Endothelial cell of umbilical vein (primary cell): ENCODE measurements around the gene DNAI1.

Experiments
- CTCF ChIP-seq, 2 donors: IDR thresholded peaks; 1 replicate in 1 of 2; 2 replicates in 1 of 2; pipeline ENCODE4 v1.5.1; 2011; ENCODE audit warnings: low read length in 2 of 2, mild to moderate bottlenecking in 2 of 2, moderate library complexity in 2 of 2, control low read depth in 1 of 2, inconsistent platforms in 1 of 2, low read depth in 1 of 2; ENCODE audit not compliant: insufficient read depth in 1 of 2; ENCODE audit errors: extremely low read depth in 1 of 2
- EZH2 ChIP-seq: IDR thresholded peaks from 2 replicates; pipeline ENCODE4 v1.6.1; 2012; ENCODE audit warnings: borderline replicate concordance, low read depth, mild to moderate bottlenecking, moderate library complexity, low read length, inconsistent platforms; ENCODE audit not compliant: severe bottlenecking
- GATA2 ChIP-seq: IDR thresholded peaks from 2 replicates; pipeline ENCODE4 v1.7.0; 2011; ENCODE audit warnings: low read depth, mild to moderate bottlenecking, moderate library complexity, mixed read lengths, low read length; ENCODE audit not compliant: insufficient read length, insufficient read depth
- JUN ChIP-seq: IDR thresholded peaks from 2 replicates; pipeline ENCODE4 v1.6.1; 2011; ENCODE audit warnings: borderline replicate concordance, low read depth; ENCODE audit not compliant: insufficient read length, insufficient read depth
- POLR2A ChIP-seq: IDR thresholded peaks from 2 replicates; pipeline ENCODE4 v1.6.1; 2012; ENCODE audit warnings: low read depth, mild to moderate bottlenecking, control low read depth, low read length
- POLR2AphosphoS5 ChIP-seq: IDR thresholded peaks from 2 replicates; pipeline ENCODE4 v1.6.1; 2012; ENCODE audit warnings: low read depth, mild to moderate bottlenecking, control low read depth, low read length, moderate library complexity; ENCODE audit not compliant: insufficient read depth
- TF ChIP-seq, protein P1 (sequence below): IDR thresholded peaks from 2 replicates; pipeline ENCODE4 v1.6.1; 2011; ENCODE audit not compliant: insufficient read depth, insufficient read length

DNA sequence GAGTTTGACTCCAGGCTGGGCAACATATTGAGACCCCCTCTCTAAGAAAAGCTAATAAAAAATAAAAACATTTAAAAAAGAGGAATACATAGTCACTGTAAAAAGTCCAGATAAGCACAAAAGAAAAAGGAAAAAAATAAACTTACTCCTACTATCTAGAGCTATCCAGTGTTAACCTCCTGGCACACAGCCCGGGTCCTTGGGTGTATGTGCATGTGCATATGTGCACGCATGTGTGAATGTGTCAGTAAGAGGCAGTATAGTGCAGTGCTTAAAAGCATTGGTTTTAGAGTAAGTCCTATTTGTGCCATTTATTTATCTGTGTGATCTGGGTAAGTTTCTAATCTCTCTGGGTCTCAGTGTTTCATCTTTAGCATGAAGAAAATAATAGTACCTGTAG, 26.9 kb upstream of the DNAI1 start:
- no peak for TF ChIP-seq CTCF (IDR thresholded peaks at IDR 0.05; ENCODE audit: extremely low read depth in 1 of 2, insufficient read depth in 1 of 2, low read depth in 1 of 2, low read length in 2 of 2)
- TF ChIP-seq EZH2, result no peak
- TF ChIP-seq POLR2A, result no peak
- TF ChIP-seq, protein P1, sequence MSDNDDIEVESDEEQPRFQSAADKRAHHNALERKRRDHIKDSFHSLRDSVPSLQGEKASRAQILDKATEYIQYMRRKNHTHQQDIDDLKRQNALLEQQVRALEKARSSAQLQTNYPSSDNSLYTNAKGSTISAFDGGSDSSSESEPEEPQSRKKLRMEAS, result no peak
- TF ChIP-seq POLR2AphosphoS5, result no peak
- no peak for TF ChIP-seq JUN
- TF ChIP-seq GATA2, result no peak
